Measurements from ENCODE around the gene DEPDC5. TPM values are rescaled to one million over a fixed set of nuclear protein-coding genes. Genes with fewer than 3 reads are reported as not detected.

DEPDC5 gene
- polyA plus RNA-seq, 1 donor, result 11.5 TPM

DNA sequence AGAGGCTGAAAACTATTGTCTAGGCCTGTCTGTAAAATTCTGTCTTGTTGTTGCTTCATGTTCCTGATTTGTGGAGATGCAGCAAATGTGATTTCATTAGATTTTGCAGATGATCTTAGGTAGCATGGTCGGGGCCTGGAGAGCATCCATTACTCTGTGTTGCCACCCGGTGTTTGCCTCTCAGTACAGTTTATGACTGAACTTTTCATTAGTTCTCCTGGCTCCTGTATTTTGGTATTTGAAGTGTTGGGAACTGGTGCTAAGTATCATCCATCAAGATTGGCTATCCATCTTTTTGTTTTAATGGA, 198.2 kb downstream of the DEPDC5 start:
- DNase-seq, result no peak

DNA sequence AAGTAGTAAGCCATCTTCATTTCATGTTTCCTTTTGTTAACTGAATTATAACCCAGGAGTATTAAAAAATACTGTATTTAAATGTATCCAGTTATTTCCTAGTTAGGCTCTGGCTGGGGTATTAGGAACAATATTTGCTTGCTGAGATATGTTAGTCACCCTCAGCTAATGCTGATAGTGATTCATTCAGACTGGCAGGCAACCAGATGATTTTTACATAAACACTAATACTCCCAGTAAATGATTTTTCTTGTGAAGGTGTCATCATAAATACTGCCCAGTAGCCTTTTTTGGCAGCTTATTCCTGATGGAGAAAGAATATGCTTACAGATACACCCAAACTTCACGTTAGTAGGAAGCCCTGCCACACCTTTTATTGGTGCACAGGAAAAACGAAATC, 198.7 kb downstream of the DEPDC5 start:
- DNase-seq, result no peak

DNA sequence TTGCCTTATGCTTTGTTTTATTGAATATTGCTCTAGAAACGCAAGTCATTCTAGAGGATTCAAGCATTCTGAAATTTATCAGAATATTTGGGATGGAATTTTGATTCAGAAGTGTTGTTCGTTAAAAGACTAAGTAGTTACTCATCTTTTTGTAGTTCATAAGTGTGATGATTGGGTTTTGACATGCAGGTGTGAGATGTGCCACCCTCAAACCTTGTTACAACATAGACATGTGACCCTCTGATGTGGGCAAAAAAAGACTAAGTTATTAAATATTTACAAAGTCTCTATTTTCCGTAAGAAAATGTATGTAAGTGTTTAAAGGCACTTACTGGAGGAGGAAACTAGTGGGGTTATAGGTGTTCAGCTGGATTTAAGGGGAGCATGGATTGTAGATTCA, 199.4 kb downstream of the DEPDC5 start:
- DNase-seq, result no peak

DNA sequence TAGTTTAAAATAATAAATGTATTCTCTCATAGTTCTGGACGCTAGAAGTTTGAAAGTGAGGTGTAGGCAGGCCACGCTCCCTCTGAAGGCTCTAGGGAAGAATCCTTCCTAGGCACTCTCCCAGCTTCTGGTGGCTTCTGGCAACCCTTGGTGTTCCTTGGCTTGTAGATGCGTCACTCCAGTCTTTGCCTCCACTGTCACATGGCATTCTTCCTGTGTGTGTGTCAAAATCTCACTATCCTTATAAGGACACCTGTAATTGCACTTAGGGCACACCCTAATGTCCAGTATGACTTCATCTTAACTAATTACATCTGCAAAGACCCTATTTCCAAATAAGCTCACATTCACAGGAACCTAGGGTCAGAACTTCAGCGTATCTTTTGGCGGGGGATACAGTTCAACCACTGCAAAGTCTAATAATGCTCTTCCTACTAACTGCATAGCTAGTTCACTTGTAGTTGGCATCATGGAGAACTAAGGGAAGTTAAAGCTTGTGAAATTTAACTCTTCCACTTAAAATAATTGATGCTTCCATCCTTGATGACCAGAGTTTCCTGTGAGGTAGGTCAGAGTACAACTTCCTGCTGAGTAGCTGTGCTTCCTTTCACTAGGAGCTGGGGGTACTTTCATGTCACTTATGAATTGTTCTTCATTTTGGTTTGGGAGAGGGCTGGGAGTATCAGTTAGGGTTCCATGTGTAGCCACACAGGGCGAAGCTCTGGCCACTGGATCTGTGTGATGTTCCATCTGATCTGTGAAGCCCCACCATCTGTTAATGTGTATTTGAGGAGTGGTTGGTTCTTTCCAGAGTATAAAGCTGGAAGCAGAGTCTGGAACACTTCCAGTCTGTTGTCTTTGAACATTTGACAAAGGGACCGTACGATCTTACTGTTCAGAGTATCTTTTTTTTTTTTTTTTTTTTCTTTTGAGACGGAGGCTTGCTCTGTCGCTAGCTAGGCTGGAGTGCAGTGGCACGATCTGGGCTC, 201.0 kb downstream of the DEPDC5 start:
- no peak for DNase-seq

DNA sequence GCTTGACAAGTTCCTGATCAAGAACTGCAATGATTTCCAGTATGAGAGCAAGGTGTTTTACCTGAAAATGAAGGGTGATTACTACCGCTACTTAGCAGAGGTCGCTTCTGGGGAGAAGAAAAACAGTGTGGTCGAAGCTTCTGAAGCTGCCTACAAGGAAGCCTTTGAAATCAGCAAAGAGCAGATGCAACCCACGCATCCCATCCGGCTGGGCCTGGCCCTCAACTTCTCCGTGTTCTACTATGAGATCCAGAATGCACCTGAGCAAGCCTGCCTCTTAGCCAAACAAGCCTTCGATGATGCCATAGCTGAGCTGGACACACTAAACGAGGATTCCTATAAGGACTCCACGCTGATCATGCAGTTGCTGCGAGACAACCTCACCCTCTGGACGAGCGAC, 202.5 kb downstream of the DEPDC5 start:
- no peak for DNase-seq

Other genes starting within 250 kb of the DEPDC5 start
- gene PISD, start 91.8 kb upstream of the DEPDC5 start, polyA plus RNA-seq (ENCODE audit: insufficient read length), result 21.8 TPM
- gene PRR14L, start 3.9 kb upstream of the DEPDC5 start, polyA plus RNA-seq (ENCODE audit: insufficient read length), result 19.5 TPM
- 92.0 TPM for gene YWHAH, start 190.5 kb downstream of the DEPDC5 start, polyA plus RNA-seq (ENCODE audit: insufficient read length)

All from hindlimb muscle (tissue), 1 donor.